Measurements from ENCODE around the gene CCDC47. TPM values are rescaled to one million over a fixed set of nuclear protein-coding genes. Genes with fewer than 3 reads are reported as not detected.

CCDC47 gene
- total RNA-seq, 1 donor from 2014 or later: 56.4 TPM

DNA sequence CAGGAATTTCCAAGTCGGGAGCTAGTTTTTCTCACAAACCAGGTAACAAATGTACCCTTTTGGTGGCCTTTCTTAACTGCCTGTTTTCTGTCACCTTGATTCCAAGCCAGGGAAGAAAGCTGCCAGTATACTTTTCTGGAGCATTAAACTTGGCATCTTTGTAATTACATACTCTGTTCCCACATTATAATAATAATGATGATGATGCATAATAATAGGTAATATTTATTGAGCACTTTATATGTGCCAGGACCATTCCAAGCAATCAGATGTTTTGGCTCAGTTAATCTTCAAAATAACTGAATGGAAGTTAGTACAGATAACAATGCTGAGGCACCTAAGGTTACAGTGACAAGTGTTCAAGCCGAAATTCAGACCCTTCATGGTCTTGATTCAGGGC is 42.7 kb upstream of the CCDC47 start:
- DNase-seq: no peak
- Mint-ChIP-seq H3K9me3 (ENCODE audit: unreplicated experiment) (peaks cover 5% of the 10 kb centered on the region), H3K36me3 (ENCODE audit: unreplicated experiment) (no peaks in the 10 kb centered on the region), H3K4me1 (ENCODE audit: low read depth, unreplicated experiment) (peaks cover 2% of the 10 kb centered on the region), H3K4me3 (ENCODE audit: unreplicated experiment) (no peak overlapping the region), H3K27me3 (ENCODE audit: unreplicated experiment) (peaks cover 9% of the 10 kb centered on the region), H3K27ac (ENCODE audit: unreplicated experiment) (no peak overlapping the region)
- TF ChIP-seq, protein P1, sequence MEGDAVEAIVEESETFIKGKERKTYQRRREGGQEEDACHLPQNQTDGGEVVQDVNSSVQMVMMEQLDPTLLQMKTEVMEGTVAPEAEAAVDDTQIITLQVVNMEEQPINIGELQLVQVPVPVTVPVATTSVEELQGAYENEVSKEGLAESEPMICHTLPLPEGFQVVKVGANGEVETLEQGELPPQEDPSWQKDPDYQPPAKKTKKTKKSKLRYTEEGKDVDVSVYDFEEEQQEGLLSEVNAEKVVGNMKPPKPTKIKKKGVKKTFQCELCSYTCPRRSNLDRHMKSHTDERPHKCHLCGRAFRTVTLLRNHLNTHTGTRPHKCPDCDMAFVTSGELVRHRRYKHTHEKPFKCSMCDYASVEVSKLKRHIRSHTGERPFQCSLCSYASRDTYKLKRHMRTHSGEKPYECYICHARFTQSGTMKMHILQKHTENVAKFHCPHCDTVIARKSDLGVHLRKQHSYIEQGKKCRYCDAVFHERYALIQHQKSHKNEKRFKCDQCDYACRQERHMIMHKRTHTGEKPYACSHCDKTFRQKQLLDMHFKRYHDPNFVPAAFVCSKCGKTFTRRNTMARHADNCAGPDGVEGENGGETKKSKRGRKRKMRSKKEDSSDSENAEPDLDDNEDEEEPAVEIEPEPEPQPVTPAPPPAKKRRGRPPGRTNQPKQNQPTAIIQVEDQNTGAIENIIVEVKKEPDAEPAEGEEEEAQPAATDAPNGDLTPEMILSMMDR (IDR thresholded peaks at IDR 0.05; ENCODE audit: partially characterized antibody, unreplicated experiment): no peak

DNA sequence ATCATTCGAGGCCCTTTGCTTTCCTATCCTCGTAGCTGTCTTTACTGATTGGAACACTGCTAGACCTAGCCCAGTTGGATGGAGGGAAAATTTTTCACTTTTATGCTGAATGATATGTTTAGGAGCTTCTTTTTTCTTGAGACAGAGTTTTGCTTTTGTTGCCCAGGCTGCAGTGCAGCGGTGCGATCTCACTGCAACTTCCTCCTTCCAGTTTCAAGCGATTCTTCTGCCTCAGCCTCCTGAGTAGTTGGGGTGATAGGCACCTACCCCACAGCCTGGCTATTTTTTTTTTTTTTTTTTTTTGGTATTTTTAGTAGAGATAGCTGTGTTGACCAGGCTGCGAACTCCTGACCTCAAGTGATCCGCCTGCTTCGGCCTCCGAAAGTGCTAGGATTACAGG is 36.6 kb upstream of the CCDC47 start:
- H3K36me3 Mint-ChIP-seq (ENCODE audit: unreplicated experiment): no peaks in the 10 kb centered on the region
- H3K27ac Mint-ChIP-seq (ENCODE audit: unreplicated experiment): no peak overlapping the region

DNA sequence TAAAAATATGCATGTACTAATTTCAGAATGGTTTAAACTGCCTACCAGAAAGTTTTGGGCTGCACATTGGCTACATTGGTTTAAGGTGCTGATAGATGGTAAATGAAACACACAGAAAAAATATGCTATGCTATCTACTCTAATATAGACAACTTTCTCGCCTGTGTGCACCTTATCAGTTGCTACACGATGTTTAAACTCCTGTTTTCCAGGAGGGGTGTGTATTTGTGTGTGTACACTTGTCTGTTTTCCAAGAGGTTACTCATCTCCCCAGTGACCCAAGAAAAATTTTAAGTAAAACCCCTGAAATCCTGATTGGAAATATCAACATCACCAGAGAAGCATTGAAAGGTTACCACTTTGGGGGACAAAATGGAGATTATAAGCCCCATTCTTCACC is 32.2 kb upstream of the CCDC47 start:
- H3K4me3 Mint-ChIP-seq (ENCODE audit: unreplicated experiment): no peak overlapping the region
- DNase-seq: no peak
- TF ChIP-seq, protein P1 (IDR thresholded peaks at IDR 0.05; ENCODE audit: partially characterized antibody, unreplicated experiment): no peak
- no peaks in the 10 kb centered on the region for H3K4me1 Mint-ChIP-seq (ENCODE audit: low read depth, unreplicated experiment)
- no peaks in the 10 kb centered on the region for H3K9me3 Mint-ChIP-seq (ENCODE audit: unreplicated experiment)
- H3K36me3 Mint-ChIP-seq (ENCODE audit: unreplicated experiment): no peaks in the 10 kb centered on the region
- no peak overlapping the region for H3K27ac Mint-ChIP-seq (ENCODE audit: unreplicated experiment)
- H3K27me3 Mint-ChIP-seq (ENCODE audit: unreplicated experiment): no peaks in the 10 kb centered on the region

More for the DNA sequence above, 36.6 kb upstream of the CCDC47 start:
- DNase-seq: no peak
- TF ChIP-seq, protein P1 (IDR thresholded peaks at IDR 0.05; ENCODE audit: partially characterized antibody, unreplicated experiment): no peak
- H3K4me3 Mint-ChIP-seq (ENCODE audit: unreplicated experiment): no peak overlapping the region
- no peaks in the 10 kb centered on the region for H3K27me3 Mint-ChIP-seq (ENCODE audit: unreplicated experiment)
- H3K4me1 Mint-ChIP-seq (ENCODE audit: low read depth, unreplicated experiment): no peaks in the 10 kb centered on the region
- no peaks in the 10 kb centered on the region for H3K9me3 Mint-ChIP-seq (ENCODE audit: unreplicated experiment)

DNA sequence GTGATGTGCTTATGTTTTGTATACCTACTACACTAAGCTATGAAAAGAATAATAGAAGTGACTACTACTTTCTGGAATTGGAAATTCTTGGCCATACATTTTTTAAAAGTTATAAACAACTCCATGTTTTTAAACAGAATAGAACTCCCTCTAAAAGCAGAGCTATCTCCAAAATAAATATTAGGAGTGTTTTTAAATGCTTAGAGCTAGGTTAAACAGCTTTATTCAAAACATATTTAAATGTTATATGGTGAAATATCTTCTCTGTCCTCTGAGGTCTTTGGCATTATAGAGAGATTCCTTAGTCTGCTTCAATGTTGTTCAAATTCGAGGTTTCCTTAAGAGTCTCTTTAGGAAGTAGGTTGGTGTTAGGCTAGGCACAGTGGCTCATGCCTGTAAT is 30.9 kb upstream of the CCDC47 start:
- no peaks in the 10 kb centered on the region for H3K27me3 Mint-ChIP-seq (ENCODE audit: unreplicated experiment)
- H3K4me3 Mint-ChIP-seq (ENCODE audit: unreplicated experiment): no peak overlapping the region
- no peak overlapping the region for H3K27ac Mint-ChIP-seq (ENCODE audit: unreplicated experiment)
- no peaks in the 10 kb centered on the region for H3K4me1 Mint-ChIP-seq (ENCODE audit: low read depth, unreplicated experiment)
- no peak for DNase-seq
- no peaks in the 10 kb centered on the region for H3K36me3 Mint-ChIP-seq (ENCODE audit: unreplicated experiment)
- TF ChIP-seq, protein P1 (IDR thresholded peaks at IDR 0.05; ENCODE audit: partially characterized antibody, unreplicated experiment): no peak
- H3K9me3 Mint-ChIP-seq (ENCODE audit: unreplicated experiment): no peaks in the 10 kb centered on the region

DNA sequence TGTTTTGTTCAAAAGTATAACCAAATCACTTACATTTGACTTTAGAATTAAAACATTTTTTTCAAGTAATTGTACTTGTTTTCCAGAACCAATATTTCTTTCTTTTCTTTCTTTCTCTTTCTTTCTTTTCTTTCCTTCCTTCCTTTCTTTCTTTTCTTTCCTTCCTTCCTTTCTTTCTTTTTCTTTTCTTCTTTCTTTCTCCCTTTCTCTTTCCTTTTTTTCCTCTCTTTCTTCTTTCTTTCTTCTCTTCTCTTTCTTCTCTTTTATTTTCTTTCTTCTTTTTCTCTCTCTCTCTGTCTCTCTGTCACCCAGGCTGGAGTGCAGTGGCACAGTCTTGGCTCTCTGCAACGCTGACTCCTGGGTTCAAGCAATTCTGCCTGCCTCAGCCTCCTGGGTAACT is 27.4 kb upstream of the CCDC47 start:
- no peaks in the 10 kb centered on the region for H3K27me3 Mint-ChIP-seq (ENCODE audit: unreplicated experiment)
- no peak overlapping the region for H3K27ac Mint-ChIP-seq (ENCODE audit: unreplicated experiment)
- TF ChIP-seq, protein P1 (IDR thresholded peaks at IDR 0.05; ENCODE audit: partially characterized antibody, unreplicated experiment): no peak
- no peak overlapping the region for H3K4me3 Mint-ChIP-seq (ENCODE audit: unreplicated experiment)
- no peak for DNase-seq
- no peaks in the 10 kb centered on the region for H3K36me3 Mint-ChIP-seq (ENCODE audit: unreplicated experiment)
- no peaks in the 10 kb centered on the region for H3K4me1 Mint-ChIP-seq (ENCODE audit: low read depth, unreplicated experiment)
- no peaks in the 10 kb centered on the region for H3K9me3 Mint-ChIP-seq (ENCODE audit: unreplicated experiment)
